GM21723 (cell line): ENCODE data around the gene POLR1G.
"Not testable (repeated sequence)": the region's sequence is repeated elsewhere in the genome, so short reads cannot be mapped to it uniquely, and the experiment has no call there.

Source experiments
- ATAC-seq: cut with Tn5 transposase; IDR thresholded peaks from one replicate; pipeline ENCODE4 v1.9.1; 2021; ENCODE audit warnings: mild to moderate bottlenecking, moderate library complexity; ENCODE audit not compliant: unreplicated experiment

POLR1G gene

GRCh38 chr19:45395821-45396617 lies 10.4 kb upstream of the POLR1G start:
- no peak for ATAC-seq

GRCh38 chr19:45400192-45400591 lies 6.3 kb upstream of the POLR1G start:
- ATAC-seq = no peak

DNA sequence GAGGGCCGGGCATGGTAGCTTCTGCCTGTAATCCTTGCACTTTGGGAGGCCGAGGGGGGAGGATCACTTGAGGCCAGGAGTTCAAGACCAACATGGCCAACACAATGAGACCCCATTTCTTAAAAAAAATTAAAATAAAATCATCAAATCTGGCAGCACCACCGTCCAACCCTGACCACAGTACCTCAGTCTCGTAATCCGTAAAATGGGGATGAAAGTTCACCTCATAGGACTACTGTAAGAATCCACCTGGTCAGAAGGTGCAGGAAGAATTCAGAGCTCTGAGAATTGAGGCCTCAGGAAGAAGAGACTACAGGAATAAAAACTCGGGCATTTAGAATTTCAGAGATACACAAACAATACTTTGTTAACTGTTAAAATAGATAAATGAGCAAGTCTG lies 4.6 kb upstream of the POLR1G start:
- no peak for ATAC-seq

GRCh38 chr19:45402298-45403061 lies 4.0 kb upstream of the POLR1G start:
- ATAC-seq = no peak

DNA sequence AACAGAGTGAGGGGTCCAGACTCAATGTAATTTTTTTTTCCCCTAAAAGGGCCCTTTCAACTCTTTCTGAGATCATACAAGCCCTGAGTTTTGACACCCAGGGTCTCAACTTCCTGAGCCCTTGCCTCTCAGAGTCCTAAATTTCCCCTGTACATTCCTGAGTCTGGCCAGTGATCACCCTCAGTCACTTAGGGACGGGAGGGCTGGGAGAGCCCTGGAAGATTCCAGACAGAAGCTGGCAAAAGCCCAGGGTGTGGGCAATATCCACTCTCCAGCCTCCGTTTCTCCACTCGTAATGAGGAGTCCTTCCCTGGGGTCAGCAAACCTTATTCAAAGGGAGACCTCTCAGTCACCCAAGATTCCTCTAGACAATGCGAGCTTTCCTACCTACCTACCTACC lies 3.2 kb upstream of the POLR1G start:
- ATAC-seq = no peak

GRCh38 chr19:45403781-45404556 lies 2.5 kb upstream of the POLR1G start:
- no peak for ATAC-seq

DNA sequence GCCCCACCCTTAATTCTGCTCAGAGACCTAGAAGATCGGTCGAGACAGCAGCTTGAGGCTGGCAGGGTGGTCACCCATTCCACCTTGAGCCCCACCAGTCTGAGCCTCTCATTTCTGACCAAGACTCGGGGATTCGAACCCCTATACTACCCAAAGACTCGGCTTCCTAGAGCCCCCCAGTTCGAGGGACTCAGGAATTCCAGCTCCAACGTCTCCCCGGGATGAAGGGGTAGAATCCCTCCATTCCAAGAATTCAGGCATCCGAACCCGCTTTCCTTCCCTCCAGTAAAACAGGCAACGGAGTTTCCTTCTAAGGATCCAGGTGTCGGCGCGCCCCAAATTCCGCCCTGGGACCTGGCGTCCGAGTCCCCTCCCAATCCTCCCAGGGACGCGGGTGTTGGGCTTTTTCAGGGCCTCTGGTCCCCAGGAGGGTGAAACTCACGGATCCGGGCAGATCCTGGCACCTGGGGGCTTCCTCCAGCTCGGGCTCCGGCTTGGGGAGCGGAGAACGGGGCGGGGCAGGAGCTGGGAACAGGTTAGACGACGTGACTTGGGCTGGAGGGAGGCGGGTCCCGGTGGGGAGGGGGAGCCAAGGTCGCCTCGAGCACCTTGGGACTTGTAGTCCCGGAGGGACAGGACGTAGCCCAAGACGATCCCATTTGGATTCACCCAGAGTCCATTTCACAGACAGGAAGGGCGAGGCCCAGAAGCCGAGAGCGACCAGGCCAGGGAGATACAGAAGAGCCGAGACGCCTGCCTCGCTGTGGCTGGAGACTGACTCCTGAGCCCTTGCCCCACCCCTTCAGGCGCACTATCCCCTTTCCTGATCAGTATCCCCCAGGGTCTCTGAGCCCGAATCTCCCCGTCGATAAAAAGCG lies 1.6 kb upstream of the POLR1G start, which contains the start of gene PPP1R13L:
Gene PPP1R13L, minus strand, starts transcription at position 513 of the 878 bp plus-strand sequence. CDS start 6,751 bp downstream, outside the sequence.
- peak; percentile 10 for ATAC-seq

DNA sequence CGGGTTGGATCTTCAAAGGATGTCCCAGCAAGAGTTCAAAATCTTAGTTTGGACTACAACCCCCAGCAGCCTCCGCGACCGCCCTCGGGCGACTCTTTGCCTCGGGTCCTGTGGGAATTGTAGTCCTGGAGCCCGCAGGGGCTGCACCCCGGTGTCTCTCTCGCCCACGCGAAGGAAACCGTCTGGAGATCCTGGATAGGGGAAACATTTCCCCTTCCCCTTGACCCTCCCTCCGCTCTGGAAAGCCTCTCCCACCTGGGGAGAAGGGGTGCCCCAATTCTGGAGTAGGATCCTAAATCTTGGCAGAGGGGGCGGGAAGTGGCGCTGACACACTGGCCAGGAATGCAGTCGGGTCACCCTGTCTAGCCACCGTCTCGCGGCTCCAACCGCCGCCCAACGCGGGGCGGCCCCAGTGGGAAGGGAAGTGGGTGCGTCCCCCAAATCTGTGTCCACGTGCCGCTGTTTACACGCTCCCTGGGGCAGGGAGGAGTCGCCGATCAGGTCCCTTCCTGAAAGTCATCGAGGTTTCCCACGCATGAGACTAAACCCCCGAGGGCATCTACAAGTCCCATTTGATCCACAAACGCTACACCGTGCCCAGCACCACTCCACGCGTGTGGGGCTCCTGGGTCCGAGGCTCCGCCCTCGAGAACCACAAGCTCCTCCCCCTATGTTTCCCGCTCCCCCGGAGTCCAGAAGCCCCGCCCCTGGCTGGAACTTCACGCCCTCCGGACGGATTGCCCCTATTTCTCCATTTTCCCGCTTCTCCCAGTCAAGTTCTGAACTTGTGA lies 814 bp upstream of the POLR1G start:
- peak; percentile 57 for ATAC-seq

- ATAC-seq = no peak
These were observed 589 bp downstream of the POLR1G start for GRCh38 chr19:45407091-45407375.

GRCh38 chr19:45407585-45407984 lies 1.1 kb downstream of the POLR1G start:
- not testable (repeated sequence) for ATAC-seq

- no peak for ATAC-seq
These were observed 1.7 kb downstream of the POLR1G start for GRCh38 chr19:45408121-45408520.

DNA sequence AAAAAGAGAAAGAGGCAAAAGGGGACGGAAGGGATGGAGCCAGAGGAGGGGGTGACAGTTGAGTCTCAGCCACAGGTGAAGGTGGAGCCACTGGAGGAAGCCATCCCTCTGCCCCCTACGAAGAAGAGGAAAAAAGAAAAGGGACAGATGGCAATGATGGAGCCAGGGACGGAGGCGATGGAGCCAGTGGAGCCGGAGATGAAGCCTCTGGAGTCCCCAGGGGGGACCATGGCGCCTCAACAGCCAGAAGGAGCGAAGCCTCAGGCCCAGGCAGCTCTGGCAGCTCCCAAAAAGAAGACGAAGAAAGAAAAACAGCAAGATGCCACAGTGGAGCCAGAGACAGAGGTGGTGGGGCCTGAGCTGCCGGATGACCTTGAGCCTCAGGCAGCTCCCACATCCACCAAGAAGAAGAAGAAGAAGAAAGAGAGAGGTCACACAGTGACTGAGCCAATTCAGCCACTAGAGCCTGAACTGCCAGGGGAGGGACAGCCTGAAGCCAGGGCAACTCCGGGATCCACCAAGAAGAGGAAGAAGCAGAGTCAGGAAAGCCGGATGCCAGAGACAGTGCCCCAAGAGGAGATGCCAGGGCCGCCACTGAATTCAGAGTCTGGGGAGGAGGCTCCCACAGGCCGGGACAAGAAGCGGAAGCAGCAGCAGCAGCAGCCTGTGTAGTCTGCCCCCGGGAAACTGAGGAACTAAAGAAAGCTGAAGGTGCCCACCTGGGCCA lies 2.5 kb downstream of the POLR1G start:
- ATAC-seq = no peak

- ATAC-seq = no peak
These were observed 3.1 kb downstream of the POLR1G start for GRCh38 chr19:45409557-45409920.

- not testable (repeated sequence) for ATAC-seq
These were observed 3.9 kb downstream of the POLR1G start for GRCh38 chr19:45410330-45410729.

GRCh38 chr19:45413497-45413896 lies 7.1 kb downstream of the POLR1G start:
- no peak for ATAC-seq

DNA sequence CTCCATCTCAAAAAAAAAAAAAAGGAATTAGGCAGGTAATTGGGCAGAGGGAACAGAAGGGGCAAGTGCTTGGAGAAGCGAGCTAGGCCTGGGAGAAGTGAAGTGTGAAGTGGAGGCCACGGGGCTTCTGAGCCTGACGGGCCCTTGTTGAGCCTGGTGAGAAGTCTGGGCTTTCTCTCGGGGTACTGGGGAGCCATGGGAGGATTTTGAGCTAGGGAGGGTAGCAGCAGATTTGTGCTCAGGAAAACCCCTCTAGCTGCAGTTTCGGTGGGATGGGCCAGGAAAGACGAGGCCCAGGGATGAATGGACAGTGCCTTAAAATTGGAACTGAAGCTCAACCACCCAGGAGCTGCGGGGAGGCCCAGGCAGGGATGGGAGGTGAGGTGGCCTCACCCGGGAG lies 8.0 kb downstream of the POLR1G start:
- ATAC-seq = no peak

DNA sequence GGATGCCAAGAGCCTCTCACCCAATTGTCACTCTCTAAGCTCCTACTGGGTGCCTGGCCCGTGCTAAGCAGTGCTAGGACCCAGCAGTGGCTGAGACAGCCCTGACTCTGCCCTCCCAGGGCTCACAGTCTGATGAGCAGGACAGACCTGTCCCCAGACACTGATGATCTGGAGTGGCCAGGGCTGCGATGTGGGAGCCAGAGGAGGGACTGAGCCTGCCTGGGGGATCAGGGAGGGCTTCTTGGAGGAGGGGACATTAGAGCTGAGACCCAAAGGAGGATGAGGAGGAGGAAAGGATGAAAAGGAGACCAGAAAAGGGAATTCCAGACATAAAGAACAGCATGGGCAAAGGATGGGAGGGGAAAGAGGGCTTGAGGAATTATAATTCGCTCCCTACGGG lies 10.7 kb downstream of the POLR1G start:
- no peak for ATAC-seq

GRCh38 chr19:45418802-45419201 lies 12.4 kb downstream of the POLR1G start:
- ATAC-seq = no peak

DNA sequence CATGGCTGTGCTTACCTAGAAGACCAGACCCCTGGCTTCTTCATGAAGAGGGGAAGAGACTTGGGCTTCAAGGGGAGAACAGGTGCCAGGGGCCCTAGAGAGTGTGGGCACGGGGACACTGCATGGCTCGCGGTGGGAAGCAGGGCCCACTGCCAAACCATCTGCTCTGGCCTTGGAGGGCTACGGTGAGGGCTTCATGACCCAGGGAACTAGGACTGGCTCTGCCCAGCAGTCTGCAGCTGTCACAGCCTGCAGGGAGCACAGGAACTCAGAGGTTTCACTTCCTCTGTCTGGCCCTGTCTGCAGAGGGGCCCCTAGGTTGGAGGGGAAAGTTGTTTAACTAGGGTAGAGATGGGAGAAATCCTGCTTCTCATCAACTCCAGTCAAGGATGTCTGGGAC lies 13.0 kb downstream of the POLR1G start:
- ATAC-seq = peak; percentile 47
